Stimulated activated CD4-positive, alpha-beta T cell treated with anti-CD3 and anti-CD28 coated beads, Interleukin-12 subunit alpha, Interleukin-12 subunit beta, amount 100 ng/mL, for 48 hours (primary cell): ENCODE results near the gene RAD50.
"Not testable (repeated sequence)": the region's sequence is repeated elsewhere in the genome, so short reads cannot be mapped to it uniquely, and the experiment has no call there.

Source experiments
- DNase-seq, 3 donors: peaks; one replicate each; pipeline ENCODE4 v3.0.0-alpha.2; 2020; ENCODE audit warnings: low read depth in 2 of 3, low spot score in 1 of 3

The RAD50 gene

DNA sequence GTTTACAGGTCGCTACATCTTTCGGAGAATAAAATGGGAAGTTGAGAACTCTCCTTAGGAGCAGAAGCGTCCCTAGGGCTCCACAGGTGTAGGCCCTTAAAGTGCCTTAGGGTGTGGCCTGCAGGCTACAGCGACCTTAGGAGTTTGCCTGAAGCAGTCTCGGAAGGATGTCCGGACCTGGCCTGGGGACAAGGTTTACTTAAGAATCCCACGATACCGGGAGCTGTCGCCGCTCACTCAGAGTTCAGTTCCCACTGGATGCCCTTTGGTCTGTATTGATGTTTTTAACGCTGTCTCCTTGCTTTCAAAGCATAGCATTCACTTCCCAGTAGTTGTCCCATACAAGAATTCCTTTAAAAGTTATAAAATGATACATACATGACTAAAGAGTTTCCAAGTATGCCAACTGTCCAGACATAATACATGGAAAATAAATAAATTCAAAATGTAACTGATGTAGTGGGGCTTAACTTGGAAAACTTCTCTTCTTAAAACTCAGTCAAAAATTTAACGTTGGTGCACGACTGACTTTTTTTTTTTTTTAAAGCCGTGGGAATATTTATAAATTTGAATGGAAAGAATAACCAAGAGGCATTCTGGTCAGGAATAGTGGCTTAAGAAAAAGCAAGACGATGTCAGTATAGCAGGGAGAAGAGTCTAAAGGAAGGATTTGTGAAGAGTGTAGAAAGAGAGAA, 848 bp downstream of the RAD50 start:
- DNase-seq: peak in 2 of 3 donors; percentile 11 to 24

DNA sequence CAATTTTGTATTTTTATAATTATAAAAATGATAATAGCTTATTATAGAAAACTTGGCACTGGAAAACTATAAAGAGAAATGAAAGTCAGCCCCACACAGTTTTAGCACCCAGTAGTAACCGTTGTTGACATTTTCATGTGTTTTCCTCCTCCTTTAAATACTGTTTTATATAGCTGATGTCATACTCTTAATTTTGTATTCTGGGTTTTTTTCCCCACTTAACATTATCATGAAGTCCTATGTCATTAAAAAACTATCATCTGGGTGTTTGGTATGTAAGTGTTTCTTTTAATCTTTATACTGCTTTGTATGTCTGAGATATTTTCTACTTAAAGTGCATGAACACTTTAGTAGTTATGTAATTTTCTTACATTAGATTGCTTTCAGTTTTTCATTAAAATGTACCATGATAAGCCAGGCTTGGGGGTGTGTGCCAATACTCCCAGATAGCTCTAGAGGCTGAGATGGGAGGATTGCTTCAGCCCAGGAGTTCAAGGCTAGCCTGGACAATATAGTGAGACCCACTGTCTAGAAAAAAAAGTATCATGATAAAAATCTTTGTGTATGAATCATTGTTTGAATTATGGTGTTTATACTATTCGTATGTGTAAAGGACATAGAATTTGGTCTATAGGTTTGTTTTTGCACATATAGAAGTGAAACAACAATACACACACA, 2.7 kb downstream of the RAD50 start:
- DNase-seq: no peak

DNA sequence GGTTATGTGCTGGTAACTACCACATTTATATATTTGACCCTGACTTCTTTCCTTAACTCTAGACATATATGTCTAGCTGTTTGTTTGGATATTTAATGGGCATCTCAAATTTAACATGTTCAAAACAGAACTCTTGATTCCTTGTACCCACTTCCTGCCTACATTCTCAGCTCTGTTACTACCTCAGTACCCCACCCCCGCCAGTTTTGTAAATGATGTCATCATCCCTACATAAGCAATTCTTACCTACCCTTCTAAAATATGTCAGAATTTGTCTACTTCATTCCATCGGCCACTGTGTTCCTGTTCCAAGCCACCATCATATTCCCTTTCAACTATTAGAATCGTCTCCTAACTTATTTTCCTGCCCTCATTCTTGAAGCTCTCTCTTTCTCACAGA, 4.8 kb downstream of the RAD50 start:
- DNase-seq: no peak

DNA sequence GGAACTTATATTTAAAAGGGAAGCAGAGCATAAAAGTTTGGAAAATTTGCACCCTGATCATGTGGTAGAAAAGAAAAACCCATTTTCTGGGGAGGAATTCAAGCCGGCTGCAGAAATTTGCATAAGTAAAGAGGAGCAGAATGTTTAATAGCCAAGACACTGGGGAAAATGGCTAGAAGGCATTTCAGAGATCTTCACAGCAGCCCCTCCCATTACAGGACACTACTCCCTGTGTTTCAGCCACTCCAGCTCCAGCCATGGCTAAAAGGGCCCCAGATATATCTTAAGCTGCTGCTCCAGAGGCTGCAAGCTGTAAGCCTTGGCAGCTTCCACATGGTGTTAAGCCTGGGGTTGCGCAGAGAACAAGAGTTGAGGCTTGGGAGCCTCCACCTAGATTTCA, 7.8 kb downstream of the RAD50 start:
- DNase-seq: not testable (repeated sequence)

DNA sequence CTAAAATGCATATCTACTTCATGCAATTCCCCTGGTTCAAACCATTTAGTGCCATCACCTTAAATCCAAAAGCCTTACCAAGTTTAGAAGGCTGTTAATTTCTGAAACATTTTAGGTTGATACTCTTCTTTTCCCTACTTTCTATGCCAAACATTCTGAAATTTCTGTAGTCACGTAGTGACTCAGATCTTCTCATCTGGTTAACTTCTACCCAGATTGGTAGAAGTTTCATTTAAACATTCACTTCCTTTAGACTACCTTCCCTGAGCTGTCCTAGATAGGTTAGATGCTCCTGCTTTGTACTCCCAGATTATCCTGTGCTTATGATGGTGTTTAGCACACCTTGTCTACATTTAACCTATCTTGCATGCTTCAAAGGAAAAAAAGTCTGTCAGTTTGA, 9.9 kb downstream of the RAD50 start:
- DNase-seq: no peak

DNA sequence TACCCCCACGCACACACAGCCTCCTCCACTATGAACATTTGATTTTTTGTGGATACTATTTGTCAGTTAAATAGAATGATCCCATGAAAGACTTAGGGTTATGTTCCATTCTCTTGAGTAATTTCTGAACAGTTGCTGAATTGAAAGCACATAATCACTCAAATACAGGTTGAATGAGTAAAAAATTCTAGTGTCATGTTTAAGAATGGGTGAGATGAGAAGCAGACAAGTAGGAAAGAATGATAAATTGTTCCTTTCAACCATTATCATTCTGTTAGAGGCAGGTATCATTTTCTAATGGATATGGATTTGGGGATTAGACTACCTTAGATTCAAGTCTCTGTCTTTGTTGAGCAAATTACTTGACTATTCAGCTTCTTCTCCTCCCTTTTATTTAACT, 19.3 kb downstream of the RAD50 start:
- DNase-seq: no peak

DNA sequence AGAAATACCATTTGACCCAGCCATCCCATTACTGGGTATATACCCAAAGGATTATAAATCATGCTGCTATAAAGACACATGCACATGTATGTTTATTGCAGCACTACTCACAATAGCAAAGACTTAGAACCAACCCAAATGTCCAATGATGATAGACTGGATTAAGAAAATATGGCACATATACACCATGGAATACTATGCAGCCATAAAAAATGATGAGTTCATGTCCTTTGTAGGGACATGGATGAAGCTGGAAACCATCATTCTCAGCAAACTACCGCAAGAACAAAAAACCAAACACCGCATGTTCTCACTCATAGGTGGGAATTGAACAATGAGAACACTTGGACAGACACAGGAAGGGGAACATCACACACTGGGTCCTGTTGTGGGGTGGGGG, 27.8 kb downstream of the RAD50 start:
- DNase-seq: not testable (repeated sequence)

DNA sequence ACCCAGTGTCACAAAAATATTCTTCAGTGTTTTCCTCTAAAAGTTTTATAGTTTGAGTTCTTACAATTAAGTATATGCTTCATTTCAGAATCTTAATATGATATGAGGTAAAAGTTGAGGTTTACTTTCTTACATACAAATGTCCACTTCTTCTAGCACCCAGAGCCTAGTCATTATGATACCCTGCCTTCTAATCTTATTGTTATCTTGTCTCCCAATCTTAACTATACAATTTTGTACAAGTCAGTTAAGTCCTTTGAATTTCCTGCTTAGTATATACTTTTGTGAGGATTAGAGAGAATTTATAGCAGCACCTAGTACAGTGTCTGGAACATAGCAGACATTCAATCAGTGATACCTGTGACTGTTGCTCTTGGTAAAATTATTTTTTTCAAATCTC, 29.3 kb downstream of the RAD50 start:
- DNase-seq: no peak

DNA sequence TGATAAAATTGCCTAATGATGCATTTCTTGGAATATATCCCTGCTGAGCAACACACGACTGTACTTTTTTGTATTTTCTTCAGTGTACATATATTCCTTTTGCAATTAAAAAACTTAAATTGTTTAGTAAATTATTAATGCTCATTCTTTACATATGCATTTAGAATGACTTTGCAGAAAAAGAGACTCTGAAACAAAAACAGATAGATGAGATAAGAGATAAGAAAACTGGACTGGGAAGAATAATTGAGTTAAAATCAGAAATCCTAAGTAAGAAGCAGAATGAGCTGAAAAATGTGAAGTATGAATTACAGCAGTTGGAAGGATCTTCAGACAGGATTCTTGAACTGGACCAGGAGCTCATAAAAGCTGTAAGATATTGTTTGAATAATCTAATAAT, 32.7 kb downstream of the RAD50 start:
- no peak for DNase-seq

DNA sequence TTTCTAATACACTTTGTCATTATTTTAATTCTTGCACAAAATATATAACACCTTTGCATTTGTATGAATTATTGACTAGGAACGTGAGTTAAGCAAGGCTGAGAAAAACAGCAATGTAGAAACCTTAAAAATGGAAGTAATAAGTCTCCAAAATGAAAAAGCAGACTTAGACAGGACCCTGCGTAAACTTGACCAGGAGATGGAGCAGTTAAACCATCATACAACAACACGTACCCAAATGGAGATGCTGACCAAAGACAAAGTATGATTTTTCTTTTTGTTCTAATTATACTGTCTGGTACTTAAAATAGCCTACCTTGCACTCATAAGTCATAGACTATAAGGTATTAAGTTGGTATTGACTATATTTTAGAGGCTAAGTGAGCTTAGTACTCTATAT, 34.4 kb downstream of the RAD50 start:
- no peak for DNase-seq

DNA sequence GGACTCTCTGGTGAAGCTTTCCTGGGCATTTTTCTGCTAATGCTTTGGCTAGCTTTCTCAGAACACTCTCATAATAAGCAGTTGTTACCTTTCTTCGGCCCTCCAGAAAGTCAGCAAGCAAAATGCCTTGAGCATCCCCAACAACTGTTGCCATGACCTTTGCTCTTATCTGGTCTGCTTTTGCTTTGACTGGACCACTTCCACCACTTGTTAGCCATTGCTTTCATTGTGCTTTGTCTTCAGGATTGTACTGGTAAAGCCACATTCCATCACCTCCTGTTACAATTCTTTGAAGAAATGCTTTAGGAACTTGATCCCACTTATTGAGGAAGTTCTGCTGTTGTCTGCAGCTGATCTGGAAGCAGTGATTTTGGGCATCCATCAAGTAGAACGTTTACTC, 35.7 kb downstream of the RAD50 start:
- no peak for DNase-seq

DNA sequence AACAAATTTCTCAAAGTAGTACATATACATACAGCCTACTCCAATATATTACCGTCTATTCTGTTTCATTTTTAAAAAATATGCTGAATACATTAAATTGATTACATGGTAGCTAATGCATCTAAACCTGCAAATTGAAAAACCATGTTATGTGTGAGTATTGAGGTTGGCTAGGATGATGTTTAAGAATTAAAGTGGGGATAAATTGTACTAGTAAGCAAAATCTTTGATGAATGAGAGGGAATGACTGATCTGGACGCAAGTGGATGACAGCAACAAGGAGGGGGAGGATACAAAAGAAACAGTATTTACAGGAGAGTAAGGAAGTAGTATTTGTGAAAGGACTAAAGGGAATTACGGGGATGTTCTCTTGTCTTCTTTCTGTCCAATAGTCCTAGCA, 37.4 kb downstream of the RAD50 start:
- DNase-seq: no peak

DNA sequence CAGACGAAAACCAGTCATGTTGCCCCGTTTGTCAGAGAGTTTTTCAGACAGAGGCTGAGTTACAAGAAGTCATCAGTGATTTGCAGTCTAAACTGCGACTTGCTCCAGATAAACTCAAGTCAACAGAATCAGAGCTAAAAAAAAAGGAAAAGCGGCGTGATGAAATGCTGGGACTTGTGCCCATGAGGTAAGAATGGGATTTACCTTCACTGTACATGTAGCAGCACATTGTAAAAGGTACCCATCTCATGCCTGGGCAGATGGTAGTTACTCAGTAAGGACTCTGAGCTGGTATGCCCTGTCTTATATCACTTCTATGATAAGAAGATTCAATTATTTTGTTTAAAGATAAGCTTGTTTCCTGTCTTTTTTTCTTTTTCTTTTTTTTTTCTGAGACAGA, 38.8 kb downstream of the RAD50 start:
- DNase-seq: no peak

DNA sequence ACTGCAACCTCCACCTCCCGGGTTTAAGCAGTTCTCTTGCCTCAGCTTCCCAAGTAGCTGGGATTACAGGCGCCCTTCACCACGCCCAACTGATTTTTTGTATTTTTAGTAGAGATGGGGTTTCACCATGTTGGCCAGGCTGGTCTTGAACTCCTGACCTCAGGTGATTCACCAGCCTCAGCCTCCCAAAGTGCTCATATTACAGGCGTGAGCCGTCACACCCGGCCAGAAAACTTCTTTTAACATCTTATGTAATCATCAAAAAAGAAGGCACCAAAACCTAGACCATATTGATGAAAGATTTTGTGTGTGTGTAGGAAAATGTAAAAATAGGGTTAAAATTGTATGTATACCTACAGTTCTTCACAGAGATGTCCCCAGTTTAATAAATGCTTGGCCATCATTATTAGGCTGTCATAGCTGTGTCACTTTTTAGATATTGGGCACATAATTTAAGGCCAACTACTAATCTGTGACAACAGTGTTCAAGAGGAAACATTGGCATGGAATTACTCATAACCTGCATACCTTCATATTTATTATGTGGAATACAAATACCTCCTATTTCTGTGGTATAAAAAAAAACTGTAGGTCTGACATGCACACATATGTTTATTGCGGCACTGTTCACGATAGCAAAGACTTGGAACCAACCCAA, 44.4 kb downstream of the RAD50 start:
- no peak for DNase-seq

DNA sequence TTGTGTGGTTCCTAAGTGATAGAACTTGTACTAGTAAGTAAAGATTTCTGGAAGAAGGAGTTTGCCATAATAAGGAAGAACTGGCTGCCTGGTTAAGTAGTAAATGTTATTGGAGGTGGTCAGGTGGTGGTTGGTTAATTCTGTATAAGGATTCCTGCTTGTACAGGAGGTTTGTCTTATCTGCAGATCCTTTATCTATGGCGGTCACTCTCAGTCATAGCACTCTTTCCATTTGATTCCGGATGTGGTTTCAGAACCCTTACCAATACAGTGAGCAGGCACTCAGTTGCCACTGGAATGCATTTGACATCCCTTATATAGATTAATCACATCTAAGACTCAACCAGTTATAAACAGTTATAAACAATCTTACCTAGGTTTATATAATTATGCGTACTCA, 50.3 kb downstream of the RAD50 start:
- DNase-seq: no peak

DNA sequence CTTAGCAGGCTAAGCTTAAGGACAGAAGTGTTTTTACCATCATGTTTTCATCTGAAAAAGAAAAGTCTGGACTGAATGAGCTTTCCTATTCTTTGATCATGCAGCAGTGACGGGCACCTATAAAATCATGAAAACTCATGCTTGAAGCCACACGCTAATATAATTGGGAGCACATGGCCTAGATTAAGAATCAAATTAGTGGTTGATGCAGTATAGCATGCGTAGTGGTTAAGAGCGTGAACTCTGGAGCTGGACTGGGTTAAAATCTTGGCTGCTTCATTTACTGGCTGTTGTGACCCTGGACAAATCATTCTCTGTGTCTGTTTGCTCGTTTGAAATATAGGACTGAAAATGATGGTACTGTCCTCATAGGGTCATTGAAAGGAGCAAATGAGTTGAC, 51.3 kb downstream of the RAD50 start:
- DNase-seq: no peak

DNA sequence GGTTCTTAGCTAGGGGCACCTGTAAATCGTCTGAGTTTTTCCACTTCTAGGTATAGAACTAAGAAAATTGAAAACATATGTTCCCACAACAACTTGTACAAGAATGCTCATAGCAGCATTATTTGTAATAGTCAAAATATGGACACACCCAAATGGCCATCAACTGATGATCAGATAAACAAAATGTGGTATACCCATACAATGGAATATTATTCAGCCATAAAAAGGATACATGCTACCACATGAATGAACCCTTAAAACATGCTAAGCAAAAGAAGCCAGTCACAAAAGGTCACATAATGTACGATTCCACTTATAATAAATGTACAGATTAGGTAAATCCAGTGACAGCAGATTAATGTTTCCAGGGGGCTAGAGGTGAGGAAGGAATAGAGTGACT, 55.2 kb downstream of the RAD50 start:
- no peak for DNase-seq

DNA sequence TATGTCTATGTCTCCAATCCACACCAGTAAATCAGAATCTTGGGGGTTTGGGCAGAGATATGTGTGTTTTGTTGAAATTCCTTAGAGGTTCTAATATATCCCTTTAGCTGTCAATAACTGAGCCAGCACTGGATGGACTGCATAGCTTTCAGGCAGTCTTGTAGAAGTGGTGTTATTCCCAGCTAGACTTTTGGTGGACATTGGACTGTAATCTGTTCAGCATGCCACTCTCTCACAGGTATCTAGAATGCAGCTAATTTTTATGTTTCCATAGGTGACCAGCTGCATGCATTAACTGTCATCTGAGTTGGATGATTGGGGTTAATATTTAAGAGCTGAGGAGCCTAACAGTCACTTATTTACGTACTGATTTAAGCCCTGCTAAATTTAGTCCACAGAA, 56.1 kb downstream of the RAD50 start:
- no peak for DNase-seq

DNA sequence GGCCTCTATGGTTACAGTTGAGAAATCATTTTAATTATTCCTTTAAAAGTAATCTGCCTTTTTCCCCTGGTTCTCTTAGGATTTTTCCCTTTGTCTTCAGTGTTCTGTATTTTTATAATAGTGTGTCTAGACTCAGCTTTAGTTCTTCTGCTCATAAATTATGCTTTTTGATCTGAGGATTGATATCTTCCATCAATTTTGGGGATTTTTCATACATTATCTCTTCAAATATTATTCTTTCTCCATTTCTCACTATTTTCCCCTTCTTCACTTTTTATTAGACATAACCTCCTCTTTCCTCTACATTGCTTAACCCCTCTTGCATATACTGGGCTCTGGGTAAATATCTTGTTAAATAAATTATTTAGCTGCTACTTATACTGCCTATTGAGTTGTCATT, 64.9 kb downstream of the RAD50 start:
- DNase-seq: no peak

DNA sequence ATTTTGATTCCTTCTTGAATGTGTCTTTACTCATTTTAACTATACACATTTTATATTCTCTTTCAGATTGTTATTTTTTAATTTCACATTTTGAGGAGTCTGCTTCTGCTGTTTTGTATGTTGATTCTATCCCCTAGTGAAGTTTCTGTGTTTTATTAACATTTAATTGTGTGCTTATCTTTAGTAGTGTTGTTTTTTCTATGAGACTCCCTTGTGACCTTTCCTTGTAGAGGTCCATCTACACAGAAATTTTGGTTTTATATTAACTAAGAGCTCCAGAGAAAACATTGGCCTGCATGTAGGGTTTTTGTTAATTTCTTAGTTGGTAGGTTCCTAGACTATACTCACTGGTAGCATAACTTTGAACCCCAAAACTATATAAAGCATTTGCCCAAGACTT, 65.8 kb downstream of the RAD50 start:
- DNase-seq: no peak

DNA sequence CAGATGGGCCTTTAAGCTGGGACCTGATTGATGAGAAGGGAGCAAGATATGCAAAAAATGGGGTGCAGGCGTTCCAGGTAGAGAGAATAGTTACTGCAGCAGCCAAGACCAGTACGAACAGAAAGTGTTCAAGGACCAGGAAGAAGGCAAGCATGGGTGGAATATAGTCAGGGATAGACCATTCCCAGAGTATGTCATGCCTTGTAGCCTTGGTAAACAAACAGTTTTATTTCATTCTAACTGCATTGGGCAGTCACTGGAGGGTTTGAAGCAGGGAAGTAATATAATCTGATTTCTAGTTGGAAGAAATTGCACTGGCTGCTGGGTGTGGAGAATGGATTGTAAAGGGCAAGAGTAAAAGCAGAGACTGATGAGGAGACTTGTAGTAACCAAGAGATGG, 70.7 kb downstream of the RAD50 start:
- no peak for DNase-seq

DNA sequence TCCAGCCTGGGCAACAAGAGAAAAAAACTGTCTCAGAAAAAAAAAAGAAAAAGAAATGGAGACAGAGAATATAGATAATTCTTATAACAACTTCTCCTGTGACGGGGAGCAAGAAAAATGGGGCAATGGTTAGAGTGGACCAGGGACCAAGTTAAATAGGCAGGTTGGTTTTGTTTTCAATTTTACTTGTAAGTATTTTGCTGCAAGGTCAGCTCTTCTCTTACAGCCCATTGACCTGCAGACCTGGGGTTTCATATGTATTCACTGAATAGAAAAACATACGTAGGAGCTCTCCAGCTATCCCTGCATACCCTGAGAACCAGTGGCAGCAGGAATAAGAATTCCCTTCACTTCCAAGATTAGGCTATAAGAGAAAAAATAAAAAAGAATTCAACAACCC, 72.0 kb downstream of the RAD50 start:
- DNase-seq: no peak
